ENCODE data around the gene IL10RA.
"Not testable (repeated sequence)": the region's sequence is repeated elsewhere in the genome, so short reads cannot be mapped to it uniquely, and the experiment has no call there.

The IL10RA gene

GRCh38 chr11:117985953-117986887 is at the start of gene IL10RA:
Gene IL10RA, plus strand, starts transcription at chr11:117986394. Its CDS starts 74 bp downstream, at chr11:117986468.
- DNase-seq (ENCODE audit: low read depth), result peak; percentile 73

GRCh38 chr11:117936973-117937372 is 49.2 kb upstream of the IL10RA start:
- DNase-seq (ENCODE audit: low read depth), result no peak

- DNase-seq (ENCODE audit: low read depth), result no peak
Observed at GRCh38 chr11:117940736-117941135, 45.5 kb upstream of the IL10RA start.

GRCh38 chr11:117941163-117941707 is 45.0 kb upstream of the IL10RA start:
- no peak for DNase-seq (ENCODE audit: low read depth)

- no peak for DNase-seq (ENCODE audit: low read depth)
Observed at GRCh38 chr11:117941976-117942654, 44.1 kb upstream of the IL10RA start.

- no peak for DNase-seq (ENCODE audit: low read depth)
Observed at GRCh38 chr11:117944554-117944953, 41.6 kb upstream of the IL10RA start.

GRCh38 chr11:117945047-117945810 is 41.0 kb upstream of the IL10RA start:
- DNase-seq (ENCODE audit: low read depth), result no peak

GRCh38 chr11:117946156-117946841 is 39.9 kb upstream of the IL10RA start:
- DNase-seq (ENCODE audit: low read depth), result no peak

- DNase-seq (ENCODE audit: low read depth), result peak; percentile 81
Observed at GRCh38 chr11:117946842-117947526, 39.2 kb upstream of the IL10RA start.

GRCh38 chr11:117947751-117948150 is 38.4 kb upstream of the IL10RA start:
- not testable (repeated sequence) for DNase-seq (ENCODE audit: low read depth)

- not testable (repeated sequence) for DNase-seq (ENCODE audit: low read depth)
Observed at GRCh38 chr11:117948466-117948865, 37.7 kb upstream of the IL10RA start.

- DNase-seq (ENCODE audit: low read depth), result no peak
Observed at GRCh38 chr11:117949062-117949461, 37.1 kb upstream of the IL10RA start.

GRCh38 chr11:117950301-117950700 is 35.9 kb upstream of the IL10RA start:
- DNase-seq (ENCODE audit: low read depth), result no peak

GRCh38 chr11:117950993-117951961 is 34.9 kb upstream of the IL10RA start:
- DNase-seq (ENCODE audit: low read depth), result no peak

GRCh38 chr11:117953024-117953671 is 33.0 kb upstream of the IL10RA start:
- DNase-seq (ENCODE audit: low read depth), result no peak

GRCh38 chr11:117958949-117959348 is 27.2 kb upstream of the IL10RA start:
- no peak for DNase-seq (ENCODE audit: low read depth)

- no peak for DNase-seq (ENCODE audit: low read depth)
Observed at GRCh38 chr11:117959438-117960149, 26.6 kb upstream of the IL10RA start.

GRCh38 chr11:117960406-117960805 is 25.8 kb upstream of the IL10RA start:
- DNase-seq (ENCODE audit: low read depth), result no peak

Measured in stimulated activated CD8-positive, alpha-beta memory T cell treated with anti-CD3 and anti-CD28 coated beads, Interleukin-15, amount 100 ng/mL, for 24 hours (primary cell).